ENCODE results near the gene MAP3K5.

MAP3K5 gene

DNA sequence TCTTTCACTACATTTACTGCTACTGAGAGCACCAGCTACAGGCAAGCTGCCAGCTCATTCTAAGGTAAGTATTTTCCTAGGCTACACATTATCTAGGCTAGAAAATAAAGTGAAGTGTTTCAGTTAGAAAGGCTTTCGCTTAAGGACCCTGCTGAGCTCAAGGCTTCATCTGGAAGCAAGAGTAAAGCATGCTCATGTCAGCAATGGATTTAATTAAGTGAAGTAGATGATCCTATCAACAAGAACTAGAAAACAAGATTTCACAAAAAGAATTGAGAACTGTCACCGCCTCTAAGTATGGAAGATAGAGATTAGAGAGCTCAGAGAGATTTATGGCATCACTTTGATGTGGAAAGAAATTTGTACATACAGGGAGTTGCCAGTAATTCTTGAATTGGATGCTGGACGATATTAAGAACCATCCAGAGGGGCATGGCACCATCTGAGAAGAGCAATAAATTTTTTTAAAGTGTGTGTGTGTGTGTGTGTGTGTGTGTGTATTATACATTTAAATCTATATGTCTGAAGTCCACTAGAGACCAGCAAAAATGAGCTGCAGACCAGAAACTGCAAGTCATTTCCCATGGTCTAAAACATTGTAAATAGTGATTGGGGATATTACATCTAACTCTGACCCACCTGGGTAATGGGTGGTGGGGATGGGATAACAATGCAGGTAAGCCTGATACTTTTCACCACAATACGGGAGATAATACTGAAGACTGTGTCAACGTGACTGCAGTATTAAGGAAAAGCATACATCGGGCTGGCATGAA lies 136.8 kb downstream of the MAP3K5 start:
- DNase-seq (ENCODE audit: extremely low read depth, low read depth): no peak
- TF ChIP-seq CTCF (IDR thresholded peaks at IDR 0.05; ENCODE audit: low read depth, low read length): no peak

- no peak; the same call in 1 of the 2 replicates for TF ChIP-seq CTCF (IDR thresholded peaks at IDR 0.05; ENCODE audit: low read depth, low read length)
Observed at GRCh38 chr6:136654086-136654485, 138.2 kb downstream of the MAP3K5 start.

GRCh38 chr6:136652656-136653055 lies 139.6 kb downstream of the MAP3K5 start:
- DNase-seq (ENCODE audit: extremely low read depth, low read depth): no peak
- no peak for TF ChIP-seq CTCF (IDR thresholded peaks at IDR 0.05; ENCODE audit: low read depth, low read length)

More at GRCh38 chr6:136654086-136654485, 138.2 kb downstream of the MAP3K5 start:
- DNase-seq (ENCODE audit: extremely low read depth, low read depth): no peak

DNA sequence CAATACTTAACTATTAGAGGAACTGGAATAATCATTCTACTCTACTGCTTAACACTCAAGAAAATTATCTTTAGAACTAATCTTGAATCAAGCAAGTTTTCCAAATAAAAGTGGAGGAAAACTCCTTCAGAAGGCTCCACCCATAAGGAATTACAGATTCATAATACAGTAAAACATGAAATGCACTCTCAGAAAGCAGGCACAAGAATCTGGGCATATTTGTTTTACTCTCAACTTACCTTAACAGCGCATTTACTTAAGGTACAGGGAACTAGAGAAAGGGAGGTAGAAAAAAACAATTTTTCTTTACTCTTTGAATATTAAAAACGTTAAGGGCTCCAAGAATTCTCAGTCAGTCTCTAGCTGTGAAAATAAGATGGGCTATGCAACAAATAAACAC lies 140.3 kb downstream of the MAP3K5 start:
- TF ChIP-seq CTCF (IDR thresholded peaks at IDR 0.05; ENCODE audit: low read depth, low read length): no peak
- no peak for DNase-seq (ENCODE audit: extremely low read depth, low read depth)

DNA sequence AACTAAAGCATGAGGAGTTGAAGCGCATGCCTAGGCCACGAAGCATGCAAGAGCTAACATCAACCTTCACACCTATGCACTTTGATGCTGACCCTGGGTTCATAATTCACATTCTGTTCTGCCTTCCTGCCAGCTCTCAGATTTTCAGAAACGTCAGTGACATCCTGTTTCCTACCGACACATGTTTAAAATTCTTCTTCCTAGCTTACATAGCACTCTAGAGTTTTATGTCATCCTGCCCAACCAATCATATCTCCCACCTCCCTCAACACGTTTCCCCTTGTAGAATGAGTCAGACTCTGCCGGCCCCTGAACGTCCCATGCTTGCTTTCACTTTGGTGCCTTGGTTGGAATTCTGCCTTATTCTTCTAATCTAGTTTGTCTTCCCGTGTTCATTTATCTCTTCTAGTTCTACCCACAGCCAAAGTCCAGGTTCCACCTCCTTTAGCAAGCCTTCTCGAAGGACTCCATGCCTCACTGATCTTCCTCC lies 144.9 kb downstream of the MAP3K5 start:
- no peak for TF ChIP-seq CTCF (IDR thresholded peaks at IDR 0.05; ENCODE audit: low read depth, low read length)
- DNase-seq (ENCODE audit: extremely low read depth, low read depth): peak; percentile 60

DNA sequence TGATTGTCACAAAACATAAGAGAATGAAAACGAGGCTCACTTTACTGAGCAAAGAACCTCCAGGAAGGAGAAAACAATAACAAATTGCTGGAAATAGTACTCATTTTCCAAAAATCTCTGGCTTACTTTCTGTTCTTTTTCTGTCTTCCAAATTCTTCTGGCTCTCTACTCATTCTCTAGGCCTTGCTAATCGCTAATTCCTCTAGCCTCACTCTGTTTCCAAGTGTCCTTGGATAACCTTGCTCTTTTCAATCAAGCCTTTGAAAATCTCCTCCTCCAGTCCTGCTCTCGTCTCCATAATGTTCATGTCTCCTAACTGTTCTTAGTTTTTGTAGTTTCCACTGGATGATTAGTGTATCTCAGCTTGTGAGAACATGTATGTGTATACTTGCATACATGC lies 145.9 kb downstream of the MAP3K5 start:
- no peak for DNase-seq (ENCODE audit: extremely low read depth, low read depth)
- no peak for TF ChIP-seq CTCF (IDR thresholded peaks at IDR 0.05; ENCODE audit: low read depth, low read length)

GRCh38 chr6:136644597-136644952 lies 147.7 kb downstream of the MAP3K5 start:
- DNase-seq (ENCODE audit: extremely low read depth, low read depth): no peak
- TF ChIP-seq CTCF (IDR thresholded peaks at IDR 0.05; ENCODE audit: low read depth, low read length): no peak
